A549 (cell line): ENCODE measurements around the gene DUSP23. TPM values are rescaled to one million over a fixed set of nuclear protein-coding genes. Genes with fewer than 3 reads are reported as not detected.

Experiments used
- ATAC-seq, 2 experiments: fragments of 200-7000 bp in 1 of 2; fragments of >200 bp in 1 of 2; cut with Nextera tagmentation in 1 of 2; cut with Tn5 transposase in 1 of 2; 3 replicates each; pipeline versions ENCODE4 v1.8.0 to v1.9.1; 2018 to 2020; ENCODE audit warnings: mild to moderate bottlenecking in 1 of 2, moderate library complexity in 1 of 2
- CTCF ChIA-PET: fragments of 300-600 bp; sonication (Branson Sonifier 250); formaldehyde crosslinking; extraction: SDS; loops from one replicate; lab custom pipeline; 2021; ENCODE audit warnings: antibody characterized with exemption, inconsistent platforms; lab: Yijun Ruan, JAX
- POLR2A ChIA-PET: fragments of 350-600 bp; formaldehyde crosslinking; extraction: SDS; loops from one replicate; lab custom pipeline; 2021; ENCODE audit warnings: antibody characterized with exemption, inconsistent platforms; lab: Yijun Ruan, JAX
- DNase-seq, 2 experiments: peaks; one replicate each; pipeline versions ENCODE4 v3.0.0 to v3.0.0-alpha.2; 2011 to 2016; ENCODE audit warnings: low read depth in 1 of 2, low spot score in 1 of 2
- FAIRE-seq: peaks from 2 replicates; lab custom pipeline; 2011; peaks lifted over from hg19 to GRCh38; lab: Jason Lieb, UNC
- H3K27ac ChIP-seq, 2 experiments: fragments of >200 bp; sonication (Bioruptor Twin); formaldehyde crosslinking; 3 replicates each; pipeline ENCODE4 v1.5.1; 2016 to 2017
- H3K4me1 ChIP-seq: fragments of >200 bp; sonication (Bioruptor Twin); formaldehyde crosslinking; 3 replicates; pipeline ENCODE4 v1.6.1; 2016
- H3K4me2 ChIP-seq: fragments of >200 bp; sonication (Bioruptor Twin); formaldehyde crosslinking; 3 replicates; pipeline ENCODE4 v1.6.1; 2016
- H3K4me3 ChIP-seq: fragments of >200 bp; sonication (Bioruptor Twin); formaldehyde crosslinking; 3 replicates; pipeline ENCODE4 v1.5.1; 2016
- H3K9me3 ChIP-seq: fragments of >200 bp; sonication (Bioruptor Twin); formaldehyde crosslinking; 3 replicates; pipeline ENCODE4 v1.6.1; 2016
- CBX2 ChIP-seq: fragments of 200-600 bp; sonication (generic); IDR thresholded peaks from 2 replicates; pipeline ENCODE4 v1.6.1; 2016; ENCODE audit warnings: low read depth, mild to moderate bottlenecking, borderline replicate concordance
- CEBPB ChIP-seq, 2 experiments: fragments of >200 bp in 1 of 2; sonication (Bioruptor Twin) in 1 of 2; formaldehyde crosslinking in 1 of 2; IDR thresholded peaks; 2 replicates each; pipeline ENCODE4 v1.6.1; 2012 to 2016
- CHD4 ChIP-seq: fragments of 200-600 bp; sonication (generic); IDR thresholded peaks from 2 replicates; pipeline ENCODE4 v1.6.1; 2016; ENCODE audit warnings: antibody characterized with exemption, mild to moderate bottlenecking, borderline replicate concordance
- EP300 ChIP-seq, 2 experiments: fragments of >200 bp; sonication (Bioruptor Twin); formaldehyde crosslinking; IDR thresholded peaks; 2 replicates in 1 of 2; 3 replicates in 1 of 2; pipeline ENCODE4 v1.6.1; 2016 to 2017
- FOXS1 ChIP-seq: fragments of 250-450 bp; sonication (Bioruptor Pico); IDR thresholded peaks from 2 replicates; pipeline ENCODE4 v1.5.0; 2020; ENCODE audit warnings: mild to moderate bottlenecking, moderate library complexity
- GATA3 ChIP-seq: IDR thresholded peaks from 2 replicates; pipeline ENCODE4 v1.6.1; 2012; ENCODE audit warnings: borderline replicate concordance
- HOXA7 ChIP-seq: fragments of 250-450 bp; sonication (Bioruptor Pico); IDR thresholded peaks from 2 replicates; pipeline ENCODE4 v1.5.0; 2020; ENCODE audit warnings: mild to moderate bottlenecking, moderate library complexity
- HOXB5 ChIP-seq: fragments of 250-450 bp; sonication (Bioruptor Pico); IDR thresholded peaks from 2 replicates; pipeline ENCODE4 v1.5.0; 2020; ENCODE audit warnings: mild to moderate bottlenecking, moderate library complexity
- JUN ChIP-seq, 2 experiments: fragments of >200 bp; sonication (Bioruptor Twin); formaldehyde crosslinking; IDR thresholded peaks; 2 replicates in 1 of 2; 3 replicates in 1 of 2; pipeline ENCODE4 v1.6.1; 2016 to 2017
- JUNB ChIP-seq: fragments of >200 bp; sonication (Bioruptor Twin); formaldehyde crosslinking; IDR thresholded peaks from 2 replicates; pipeline ENCODE4 v1.6.1; 2016
- KDM5A ChIP-seq: fragments of 200-600 bp; sonication (generic); IDR thresholded peaks from 2 replicates; pipeline ENCODE4 v1.6.1; 2016; ENCODE audit warnings: antibody characterized with exemption, mild to moderate bottlenecking
- MAFK ChIP-seq: fragments of 450-650 bp; IDR thresholded peaks from 2 replicates; pipeline ENCODE4 v1.6.1; 2014; ENCODE audit not compliant: partially characterized antibody
- MAZ ChIP-seq: fragments of 150-350 bp; IDR thresholded peaks from 2 replicates; pipeline ENCODE4 v1.6.1; 2014; ENCODE audit warnings: antibody characterized with exemption, low read depth, low read length, borderline replicate concordance
- MYC ChIP-seq: IDR thresholded peaks from 2 replicates; pipeline ENCODE4 v1.6.1; 2012; ENCODE audit warnings: mild to moderate bottlenecking, inconsistent platforms, low read length, improper control_type of control experiment, borderline replicate concordance
- NR3C1 ChIP-seq: fragments of >200 bp; sonication (Bioruptor Twin); formaldehyde crosslinking; IDR thresholded peaks from 3 replicates; pipeline ENCODE4 v1.6.1; 2017
- POLR2A ChIP-seq: IDR thresholded peaks from 2 replicates; pipeline ENCODE4 v1.6.1; 2012; ENCODE audit warnings: mild to moderate bottlenecking, low read length
- SREBF2 ChIP-seq: fragments of 450-650 bp; IDR thresholded peaks from 2 replicates; pipeline ENCODE4 v1.6.1; 2014; ENCODE audit warnings: mild to moderate bottlenecking, moderate library complexity
- TFCP2L1 ChIP-seq: fragments of 250-450 bp; sonication (Bioruptor Pico); IDR thresholded peaks from 2 replicates; pipeline ENCODE4 v1.5.0; 2021; ENCODE audit warnings: mild to moderate bottlenecking
- TP53 ChIP-seq: fragments of 250-450 bp; sonication (Bioruptor Pico); IDR thresholded peaks from 2 replicates; pipeline ENCODE4 v1.5.0; 2021; ENCODE audit warnings: mild to moderate bottlenecking, moderate library complexity
- ZNF302 ChIP-seq: fragments of 250-450 bp; sonication (Bioruptor Pico); IDR thresholded peaks from 2 replicates; pipeline ENCODE4 v1.9.0; 2021; ENCODE audit warnings: inconsistent platforms, mild to moderate bottlenecking, moderate library complexity
- WGBS: methylation state at CpG from one replicate; pipeline ENCODE4 v1.1.6; 2017; ENCODE audit errors: missing lambda C conversion rate; 5-methylcytosine and 5-hydroxymethylcytosine counted together
- polyA plus RNA-seq, 4 experiments: library from polyadenylated mRNA; depleted of rRNA in 3 of 4; stranded (reverse); fragments of >200 nt; fragmentation: RNase III in 1 of 4; extraction: RNeasy Plus Mini Kit Qiagen cat#74134 plus additional on column Dnase treatment in 1 of 4; gene quantifications; 2 replicates in 3 of 4; 3 replicates in 1 of 4; pipeline ENCODE4 v1.2.3, GENCODE V29; 2011 to 2017
- TF ChIP-seq, protein P1 (sequence below): IDR thresholded peaks from 2 replicates; pipeline ENCODE4 v1.6.1; 2012
- TF ChIP-seq, protein P2 (sequence below): fragments of 250-450 bp; sonication (Bioruptor Pico); IDR thresholded peaks from 2 replicates; pipeline ENCODE4 v1.5.0; 2021; ENCODE audit warnings: mild to moderate bottlenecking, moderate library complexity, borderline replicate concordance
- TF ChIP-seq, protein P3 (sequence below): fragments of >200 bp; sonication (Bioruptor Twin); formaldehyde crosslinking; IDR thresholded peaks from 3 replicates; pipeline ENCODE4 v1.6.1; 2016
- TF ChIP-seq, protein P4 (sequence below): fragments of 450-650 bp; IDR thresholded peaks from 2 replicates; pipeline ENCODE4 v1.6.1; 2014; ENCODE audit warnings: antibody characterized with exemption
- TF ChIP-seq, protein P5 (sequence below): fragments of >200 bp; sonication (Bioruptor Twin); formaldehyde crosslinking; IDR thresholded peaks from 2 replicates; pipeline ENCODE4 v1.6.1; 2016
- TF ChIP-seq, protein P6 (sequence below): IDR thresholded peaks from 2 replicates; pipeline ENCODE4 v1.6.1; 2012; ENCODE audit warnings: low read depth, borderline replicate concordance

Gene DUSP23
- polyA plus RNA-seq, 2 of the 4 experiments (the other 2 are of a cell fraction): 32.3 to 60.1 TPM

DNA sequence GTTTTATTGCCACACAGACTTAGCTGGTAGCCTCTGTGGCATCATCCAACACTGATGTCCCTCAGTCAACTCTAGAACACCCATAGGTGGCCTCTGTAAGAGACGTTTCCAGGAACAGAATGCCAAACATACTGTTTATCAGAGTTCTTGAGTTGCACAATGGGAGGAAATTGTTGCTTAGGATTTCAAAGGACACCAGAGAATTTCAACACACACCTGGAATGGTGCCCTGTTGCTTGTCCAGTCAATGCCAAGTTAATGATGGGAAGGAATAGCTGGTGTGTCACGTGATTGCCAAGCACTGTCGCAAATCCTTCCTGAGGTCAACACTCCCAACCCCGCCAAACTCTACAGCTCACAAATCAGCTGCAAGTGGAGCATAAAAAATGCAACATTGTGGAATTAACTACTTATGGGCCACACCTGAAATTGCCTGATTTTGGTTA, 28.6 kb upstream of the DUSP23 start:
- CTCF ChIA-PET: interaction anchor here (0.6 kb wide), 1 partner anchor 267 kb away, joined by 3 read pairs; no protein-coding TSS in a partner anchor

DNA sequence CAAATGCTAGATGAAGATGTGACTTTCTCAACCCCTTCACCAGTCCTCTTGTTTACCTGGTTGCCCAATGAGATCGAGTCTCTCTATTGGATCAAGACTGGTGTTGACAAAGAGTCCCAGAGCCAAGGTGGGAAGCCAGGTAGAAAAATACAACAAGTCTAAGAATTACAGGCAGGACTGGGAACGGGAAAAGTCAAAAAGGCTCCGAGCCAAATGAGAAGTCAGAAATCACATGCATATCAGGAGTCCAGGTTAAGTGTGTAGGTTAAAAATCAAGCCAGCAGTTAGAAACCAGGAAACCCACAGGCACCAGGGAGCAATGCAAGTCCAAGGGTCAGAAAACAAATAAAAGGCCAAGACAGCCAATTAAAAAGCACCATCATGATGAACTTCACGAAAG, 27.4 kb upstream of the DUSP23 start:
- no peak for FAIRE-seq
- ChIA-PET POLR2A (no interaction called here), CTCF (no interaction called here)
- no peak for ATAC-seq
- TF ChIP-seq TP53 (CRISPR knock-in tag) (no peak), MYC (no peak), ZNF302 (CRISPR knock-in tag) (no peak), FOXS1 (CRISPR knock-in tag) (no peak), NR3C1 (no peak), POLR2A (no peak), CBX2 (no peak), CHD4 (no peak), GATA3 (no peak), MAZ (no peak), CEBPB (IDR thresholded peaks at IDR 0.05) (no peak), KDM5A (no peak)
- TF ChIP-seq, protein P1, sequence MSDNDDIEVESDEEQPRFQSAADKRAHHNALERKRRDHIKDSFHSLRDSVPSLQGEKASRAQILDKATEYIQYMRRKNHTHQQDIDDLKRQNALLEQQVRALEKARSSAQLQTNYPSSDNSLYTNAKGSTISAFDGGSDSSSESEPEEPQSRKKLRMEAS: no peak
- TF ChIP-seq, protein P2, sequence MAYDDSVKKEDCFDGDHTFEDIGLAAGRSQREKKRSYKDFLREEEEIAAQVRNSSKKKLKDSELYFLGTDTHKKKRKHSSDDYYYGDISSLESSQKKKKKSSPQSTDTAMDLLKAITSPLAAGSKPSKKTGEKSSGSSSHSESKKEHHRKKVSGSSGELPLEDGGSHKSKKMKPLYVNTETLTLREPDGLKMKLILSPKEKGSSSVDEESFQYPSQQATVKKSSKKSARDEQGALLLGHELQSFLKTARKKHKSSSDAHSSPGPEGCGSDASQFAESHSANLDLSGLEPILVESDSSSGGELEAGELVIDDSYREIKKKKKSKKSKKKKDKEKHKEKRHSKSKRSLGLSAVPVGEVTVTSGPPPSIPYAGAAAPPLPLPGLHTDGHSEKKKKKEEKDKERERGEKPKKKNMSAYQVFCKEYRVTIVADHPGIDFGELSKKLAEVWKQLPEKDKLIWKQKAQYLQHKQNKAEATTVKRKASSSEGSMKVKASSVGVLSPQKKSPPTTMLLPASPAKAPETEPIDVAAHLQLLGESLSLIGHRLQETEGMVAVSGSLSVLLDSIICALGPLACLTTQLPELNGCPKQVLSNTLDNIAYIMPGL (CRISPR knock-in tag): no peak
- H3K4me2 ChIP-seq: no peak overlapping the region
- peaks cover 11% of the 10 kb centered on the region for H3K4me1 ChIP-seq
- H3K4me3 ChIP-seq: no peak overlapping the region
- WGBS: 22% methylated on average over 4 of the region's 4 CpGs
- no peak for DNase-seq
- H3K27ac ChIP-seq: peak overlapping the region; percentile 37 to 43; a peak in 5 of 6 replicates
- no peaks in the 10 kb centered on the region for H3K9me3 ChIP-seq

More for the DNA sequence above, 28.6 kb upstream of the DUSP23 start:
- Histone ChIP-seq H3K27ac (peak overlapping the region; percentile 63 to 67; a peak in 5 of 6 replicates), H3K9me3 (no peaks in the 10 kb centered on the region), H3K4me3 (no peak overlapping the region), H3K4me1 (peaks cover 11% of the 10 kb centered on the region), H3K4me2 (peak overlapping the region; percentile 26; the same call in 2 of the 3 replicates)
- WGBS: 15% methylated on average over 4 of the region's 4 CpGs
- peak; percentile 25 to 79; a peak in 3 of 6 replicates for ATAC-seq
- POLR2A ChIA-PET: no interaction called here
- peak in 1 of 2 experiments; percentile 76 for DNase-seq
- TF ChIP-seq EP300 (IDR thresholded peaks at IDR 0.05) (peak; percentile 32 to 78; a peak in 3 of 5 replicates), HOXB5 (CRISPR knock-in tag) (no peak), HOXA7 (CRISPR knock-in tag) (no peak), SREBF2 (no peak), JUN (IDR thresholded peaks at IDR 0.05) (peak; percentile 53 to 71; a peak in 3 of 5 replicates), TFCP2L1 (no peak), CEBPB (IDR thresholded peaks at IDR 0.05) (peak; percentile 78 to 94), GATA3 (no peak), MAFK (no peak), JUNB (peak; percentile 45; the same call in 1 of the 2 replicates)
- TF ChIP-seq, protein P3, sequence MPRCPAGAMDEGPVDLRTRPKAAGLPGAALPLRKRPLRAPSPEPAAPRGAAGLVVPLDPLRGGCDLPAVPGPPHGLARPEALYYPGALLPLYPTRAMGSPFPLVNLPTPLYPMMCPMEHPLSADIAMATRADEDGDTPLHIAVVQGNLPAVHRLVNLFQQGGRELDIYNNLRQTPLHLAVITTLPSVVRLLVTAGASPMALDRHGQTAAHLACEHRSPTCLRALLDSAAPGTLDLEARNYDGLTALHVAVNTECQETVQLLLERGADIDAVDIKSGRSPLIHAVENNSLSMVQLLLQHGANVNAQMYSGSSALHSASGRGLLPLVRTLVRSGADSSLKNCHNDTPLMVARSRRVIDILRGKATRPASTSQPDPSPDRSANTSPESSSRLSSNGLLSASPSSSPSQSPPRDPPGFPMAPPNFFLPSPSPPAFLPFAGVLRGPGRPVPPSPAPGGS: peak; percentile 64; the same call in 1 of the 3 replicates
- TF ChIP-seq, protein P4, sequence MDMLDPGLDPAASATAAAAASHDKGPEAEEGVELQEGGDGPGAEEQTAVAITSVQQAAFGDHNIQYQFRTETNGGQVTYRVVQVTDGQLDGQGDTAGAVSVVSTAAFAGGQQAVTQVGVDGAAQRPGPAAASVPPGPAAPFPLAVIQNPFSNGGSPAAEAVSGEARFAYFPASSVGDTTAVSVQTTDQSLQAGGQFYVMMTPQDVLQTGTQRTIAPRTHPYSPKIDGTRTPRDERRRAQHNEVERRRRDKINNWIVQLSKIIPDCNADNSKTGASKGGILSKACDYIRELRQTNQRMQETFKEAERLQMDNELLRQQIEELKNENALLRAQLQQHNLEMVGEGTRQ: peak; percentile 75
- TF ChIP-seq, protein P5, sequence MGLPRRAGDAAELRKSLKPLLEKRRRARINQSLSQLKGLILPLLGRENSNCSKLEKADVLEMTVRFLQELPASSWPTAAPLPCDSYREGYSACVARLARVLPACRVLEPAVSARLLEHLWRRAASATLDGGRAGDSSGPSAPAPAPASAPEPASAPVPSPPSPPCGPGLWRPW: peak; percentile 96
- TF ChIP-seq, protein P6, sequence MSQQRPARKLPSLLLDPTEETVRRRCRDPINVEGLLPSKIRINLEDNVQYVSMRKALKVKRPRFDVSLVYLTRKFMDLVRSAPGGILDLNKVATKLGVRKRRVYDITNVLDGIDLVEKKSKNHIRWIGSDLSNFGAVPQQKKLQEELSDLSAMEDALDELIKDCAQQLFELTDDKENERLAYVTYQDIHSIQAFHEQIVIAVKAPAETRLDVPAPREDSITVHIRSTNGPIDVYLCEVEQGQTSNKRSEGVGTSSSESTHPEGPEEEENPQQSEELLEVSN: no peak
- no peak for FAIRE-seq
